ENCODE results near the gene CDH4.

DNA sequence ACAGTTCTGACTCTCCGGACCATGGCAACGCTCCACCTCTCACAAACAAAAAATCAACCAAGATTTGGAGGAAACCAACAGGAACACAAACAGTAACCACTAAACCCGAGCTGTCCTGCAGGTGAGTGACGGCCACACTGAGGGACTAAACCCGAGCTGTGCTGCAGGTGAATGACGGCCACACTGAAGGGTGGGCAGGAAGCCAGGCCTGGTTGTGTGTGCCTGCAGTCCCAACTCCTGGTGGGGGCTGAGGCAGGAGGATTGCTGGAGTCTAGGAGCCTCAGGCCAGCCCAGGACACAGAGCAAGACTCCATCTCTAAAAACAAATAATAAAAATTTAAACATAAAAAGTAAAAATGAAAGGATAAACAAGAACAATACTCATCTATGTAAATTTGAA lies 733.0 kb downstream of the CDH4 start:
- TF ChIP-seq, protein P1, sequence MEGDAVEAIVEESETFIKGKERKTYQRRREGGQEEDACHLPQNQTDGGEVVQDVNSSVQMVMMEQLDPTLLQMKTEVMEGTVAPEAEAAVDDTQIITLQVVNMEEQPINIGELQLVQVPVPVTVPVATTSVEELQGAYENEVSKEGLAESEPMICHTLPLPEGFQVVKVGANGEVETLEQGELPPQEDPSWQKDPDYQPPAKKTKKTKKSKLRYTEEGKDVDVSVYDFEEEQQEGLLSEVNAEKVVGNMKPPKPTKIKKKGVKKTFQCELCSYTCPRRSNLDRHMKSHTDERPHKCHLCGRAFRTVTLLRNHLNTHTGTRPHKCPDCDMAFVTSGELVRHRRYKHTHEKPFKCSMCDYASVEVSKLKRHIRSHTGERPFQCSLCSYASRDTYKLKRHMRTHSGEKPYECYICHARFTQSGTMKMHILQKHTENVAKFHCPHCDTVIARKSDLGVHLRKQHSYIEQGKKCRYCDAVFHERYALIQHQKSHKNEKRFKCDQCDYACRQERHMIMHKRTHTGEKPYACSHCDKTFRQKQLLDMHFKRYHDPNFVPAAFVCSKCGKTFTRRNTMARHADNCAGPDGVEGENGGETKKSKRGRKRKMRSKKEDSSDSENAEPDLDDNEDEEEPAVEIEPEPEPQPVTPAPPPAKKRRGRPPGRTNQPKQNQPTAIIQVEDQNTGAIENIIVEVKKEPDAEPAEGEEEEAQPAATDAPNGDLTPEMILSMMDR (IDR thresholded peaks at IDR 0.05), result no peak
- no peak for TF ChIP-seq EZH2 (IDR thresholded peaks at IDR 0.05; ENCODE audit: borderline replicate concordance, insufficient read depth, low read depth, low read length, poor library complexity, severe bottlenecking)

Data from B cell (primary cell).